Neuronal stem cell (in vitro differentiated cells): ENCODE results near the gene GIT2.

ENCODE experiments used
- DNase-seq: peaks from one replicate; pipeline ENCODE4 v3.0.0-alpha.2; 2013; ENCODE audit warnings: low spot score
- H2AFZ ChIP-seq: one replicate; pipeline ENCODE4 v1.6.1; 2013; ENCODE audit warnings: mild to moderate bottlenecking, low read length, inconsistent platforms
- H2AK5ac ChIP-seq: 2 replicates; pipeline ENCODE4 v1.6.1; 2013; ENCODE audit warnings: low read depth, mild to moderate bottlenecking, inconsistent platforms, low read length, moderate library complexity, mixed read lengths
- H2BK120ac ChIP-seq: 2 replicates; pipeline ENCODE4 v1.6.1; 2013; ENCODE audit warnings: low read depth, mild to moderate bottlenecking, inconsistent platforms, low read length, moderate library complexity, mixed read lengths
- H2BK12ac ChIP-seq: one replicate; pipeline ENCODE4 v1.6.1; 2013; ENCODE audit warnings: low read length, inconsistent platforms
- H2BK15ac ChIP-seq: 2 replicates; pipeline ENCODE4 v1.6.1; 2013; ENCODE audit warnings: mild to moderate bottlenecking, low read length, inconsistent platforms, mixed read lengths
- H2BK5ac ChIP-seq: one replicate; pipeline ENCODE4 v1.6.1; 2013; ENCODE audit warnings: inconsistent platforms, mild to moderate bottlenecking, low read length, moderate library complexity
- H3K14ac ChIP-seq: one replicate; pipeline ENCODE4 v1.6.1; 2013; ENCODE audit warnings: low read length, inconsistent platforms
- H3K18ac ChIP-seq: 2 replicates; pipeline ENCODE4 v1.6.1; 2013; ENCODE audit warnings: low read length, inconsistent platforms
- H3K23ac ChIP-seq: 2 replicates; pipeline ENCODE4 v1.6.1; 2013; ENCODE audit warnings: low read depth, mild to moderate bottlenecking, mixed read lengths, low read length, inconsistent platforms; ENCODE audit not compliant: poor library complexity
- H3K27ac ChIP-seq: replicated peaks from 3 replicates; pipeline ENCODE4 v1.5.1; 2013; ENCODE audit warnings: low read length, inconsistent platforms
- H3K27me3 ChIP-seq, 3 experiments: 2 replicates each; pipeline ENCODE4 v1.6.1; 2013; ENCODE audit warnings: low read length in 3 of 3, mild to moderate bottlenecking in 2 of 3, inconsistent platforms in 1 of 3, low read depth in 1 of 3, mixed read lengths in 1 of 3, moderate library complexity in 1 of 3; ENCODE audit not compliant: control insufficient read depth in 3 of 3, insufficient read depth in 3 of 3
- H3K36me3 ChIP-seq, 2 donors: replicated peaks in 1 of 2; 2 replicates each; pipeline ENCODE4 v1.6.1; 2013; ENCODE audit warnings: low read length in 2 of 2; ENCODE audit not compliant: control insufficient read depth in 2 of 2, insufficient read depth in 2 of 2
- H3K4ac ChIP-seq: 2 replicates; pipeline ENCODE4 v1.6.1; 2013; ENCODE audit warnings: inconsistent platforms, mild to moderate bottlenecking, low read length, moderate library complexity
- H3K4me1 ChIP-seq, 2 donors: 1 replicate in 1 of 2; 2 replicates in 1 of 2; pipeline ENCODE4 v1.6.1; 2013; ENCODE audit warnings: low read length in 2 of 2, low read depth in 1 of 2; ENCODE audit not compliant: control insufficient read depth in 2 of 2, insufficient read depth in 1 of 2
- H3K4me2 ChIP-seq: one replicate; pipeline ENCODE4 v1.6.1; 2013; ENCODE audit warnings: mild to moderate bottlenecking, low read length, inconsistent platforms; ENCODE audit not compliant: insufficient read depth, poor library complexity, severe bottlenecking
- H3K4me3 ChIP-seq, 2 donors: 2 replicates each; pipeline ENCODE4 v1.5.1; 2013; ENCODE audit warnings: low read length in 2 of 2, mild to moderate bottlenecking in 2 of 2, inconsistent platforms in 1 of 2, moderate library complexity in 1 of 2
- H3K79me1 ChIP-seq: one replicate; pipeline ENCODE4 v1.6.1; 2013; ENCODE audit warnings: low read depth, mild to moderate bottlenecking, inconsistent platforms, low read length, moderate library complexity
- H3K9ac ChIP-seq: one replicate; pipeline ENCODE4 v1.6.1; 2013; ENCODE audit warnings: mild to moderate bottlenecking, low read depth, low read length, inconsistent platforms; ENCODE audit not compliant: poor library complexity
- H3K9me3 ChIP-seq, 2 donors: replicated peaks in 1 of 2; 2 replicates each; pipeline versions ENCODE3 to v1.6.1; 2013; ENCODE audit warnings: low read length in 2 of 2, mild to moderate bottlenecking in 2 of 2, inconsistent platforms in 1 of 2, low read depth in 1 of 2, mixed read lengths in 1 of 2, moderate library complexity in 1 of 2; ENCODE audit not compliant: control insufficient read depth in 2 of 2, insufficient read depth in 1 of 2
- H4K8ac ChIP-seq: one replicate; pipeline ENCODE4 v1.6.1; 2013; ENCODE audit warnings: low read depth, mild to moderate bottlenecking, inconsistent platforms, low read length, moderate library complexity
- H4K91ac ChIP-seq: one replicate; pipeline ENCODE4 v1.6.1; 2013; ENCODE audit warnings: low read length, low read depth, mild to moderate bottlenecking, inconsistent platforms; ENCODE audit not compliant: poor library complexity
- WGBS, 2 donors: extraction: QIAGEN DNeasy Blood & Tissue Kit; methylation state at CpG; one replicate each; pipeline ENCODE4 v1.1.7; 2013; ENCODE audit warnings: missing lambda C conversion rate in 2 of 2, mixed read lengths in 1 of 2; ENCODE audit not compliant: insufficient read length in 2 of 2, insufficient replicate concordance in 1 of 2; ENCODE audit errors: extremely low coverage in 2 of 2; 5-methylcytosine and 5-hydroxymethylcytosine counted together

The GIT2 gene

GRCh38 chr12:109993091-109993490 is 3.1 kb downstream of the GIT2 start:
- H3K14ac ChIP-seq: no peak overlapping the region
- H2BK15ac ChIP-seq: no peak overlapping the region
- H4K8ac ChIP-seq: no peak overlapping the region
- H3K27me3 ChIP-seq: no peaks in the 10 kb centered on the region
- H3K27ac ChIP-seq: no peak overlapping the region
- no peak overlapping the region for H3K18ac ChIP-seq
- H3K4ac ChIP-seq: no peak overlapping the region
- peaks cover 4 to 36% of the 10 kb centered on the region in 2 donors for H3K36me3 ChIP-seq
- no peak overlapping the region for H2AK5ac ChIP-seq
- no peak overlapping the region for H3K9ac ChIP-seq
- H3K23ac ChIP-seq: no peak overlapping the region
- H3K79me1 ChIP-seq: no peaks in the 10 kb centered on the region
- no peak overlapping the region for H2BK5ac ChIP-seq
- H3K4me1 ChIP-seq: peaks cover 4 to 12% of the 10 kb centered on the region in 2 donors
- no peak overlapping the region for H2AFZ ChIP-seq
- H3K4me2 ChIP-seq: no peak overlapping the region
- no peak overlapping the region for H3K4me3 ChIP-seq
- H4K91ac ChIP-seq: no peak overlapping the region
- DNase-seq: no peak
- H2BK120ac ChIP-seq: no peak overlapping the region
- WGBS, 2 donors: no CpG with 5 or more reads among the region's 2 CpGs
- H2BK12ac ChIP-seq: no peak overlapping the region
- H3K9me3 ChIP-seq: no peaks in the 10 kb centered on the region

- no peak overlapping the region for H3K23ac ChIP-seq
- no peak overlapping the region for H2BK12ac ChIP-seq
- H3K4me3 ChIP-seq: no peak overlapping the region
- no peak overlapping the region for H2BK5ac ChIP-seq
- DNase-seq: no peak
- H3K27me3 ChIP-seq: no peaks in the 10 kb centered on the region
- no peaks in the 10 kb centered on the region for H3K9me3 ChIP-seq
- H3K9ac ChIP-seq: no peak overlapping the region
- no peak overlapping the region for H2BK15ac ChIP-seq
- H4K91ac ChIP-seq: no peak overlapping the region
- no peak overlapping the region for H3K4me2 ChIP-seq
- no peak overlapping the region for H3K14ac ChIP-seq
- H3K36me3 ChIP-seq: peaks cover 8 to 47% of the 10 kb centered on the region in 2 donors
- H3K27ac ChIP-seq: no peak overlapping the region
- no peak overlapping the region for H3K18ac ChIP-seq
- WGBS, 2 donors: no CpG with 5 or more reads among the region's 5 CpGs
- H4K8ac ChIP-seq: no peak overlapping the region
- no peak overlapping the region for H3K4ac ChIP-seq
- H3K4me1 ChIP-seq: peaks cover 4 to 12% of the 10 kb centered on the region in 2 donors
- H2BK120ac ChIP-seq: no peak overlapping the region
- no peaks in the 10 kb centered on the region for H3K79me1 ChIP-seq
- H2AK5ac ChIP-seq: no peak overlapping the region
- no peak overlapping the region for H2AFZ ChIP-seq
Observed at GRCh38 chr12:109991586-109991985, 4.6 kb downstream of the GIT2 start.

GRCh38 chr12:109989380-109989779 is 6.8 kb downstream of the GIT2 start:
- H3K79me1 ChIP-seq: no peaks in the 10 kb centered on the region
- WGBS, 2 donors: no CpG with 5 or more reads among the region's 5 CpGs

GRCh38 chr12:109988903-109989302 is 7.3 kb downstream of the GIT2 start:
- Histone ChIP-seq H3K4me1 (no peaks in the 10 kb centered on the region), H3K27ac (no peak overlapping the region), H3K4ac (no peak overlapping the region), H3K79me1 (no peaks in the 10 kb centered on the region), H3K14ac (no peak overlapping the region), H2BK120ac (no peak overlapping the region), H2BK5ac (no peak overlapping the region), H4K91ac (no peak overlapping the region), H3K18ac (no peak overlapping the region), H3K27me3 (no peaks in the 10 kb centered on the region), H3K4me3 (no peak overlapping the region), H2AK5ac (no peak overlapping the region), H2AFZ (no peak overlapping the region), H4K8ac (no peak overlapping the region), H3K36me3 (peaks cover 11 to 67% of the 10 kb centered on the region in 2 donors), H3K9me3 (no peaks in the 10 kb centered on the region), H3K23ac (no peak overlapping the region), H3K9ac (no peak overlapping the region), H2BK12ac (no peak overlapping the region), H3K4me2 (no peak overlapping the region), H2BK15ac (no peak overlapping the region)
- WGBS, 2 donors: no CpG with 5 or more reads among the region's 8 CpGs
- no peak for DNase-seq

More at GRCh38 chr12:109989380-109989779, 6.8 kb downstream of the GIT2 start:
- H3K4ac ChIP-seq: no peak overlapping the region
- H2BK5ac ChIP-seq: no peak overlapping the region
- no peak overlapping the region for H3K9ac ChIP-seq
- no peaks in the 10 kb centered on the region for H3K9me3 ChIP-seq
- H3K4me3 ChIP-seq: no peak overlapping the region
- H4K8ac ChIP-seq: no peak overlapping the region
- H3K4me1 ChIP-seq: peaks cover 0 to 3% of the 10 kb centered on the region in 2 donors
- H2AFZ ChIP-seq: no peak overlapping the region
- peaks cover 11 to 65% of the 10 kb centered on the region in 2 donors for H3K36me3 ChIP-seq
- H3K4me2 ChIP-seq: no peak overlapping the region
- H2BK12ac ChIP-seq: no peak overlapping the region
- H3K23ac ChIP-seq: no peak overlapping the region
- no peak overlapping the region for H4K91ac ChIP-seq
- no peaks in the 10 kb centered on the region for H3K27me3 ChIP-seq
- no peak overlapping the region for H3K27ac ChIP-seq
- no peak overlapping the region for H3K18ac ChIP-seq
- H3K14ac ChIP-seq: no peak overlapping the region
- no peak for DNase-seq
- H2AK5ac ChIP-seq: no peak overlapping the region
- no peak overlapping the region for H2BK120ac ChIP-seq
- no peak overlapping the region for H2BK15ac ChIP-seq
